HG02642 (cell line): ENCODE results near the gene MMAB.

ENCODE experiments used
- ATAC-seq: cut with Tn5 transposase; IDR thresholded peaks from one replicate; pipeline ENCODE4 v1.9.1; 2021; ENCODE audit warnings: mild to moderate bottlenecking; ENCODE audit not compliant: unreplicated experiment, poor library complexity

The MMAB gene

DNA sequence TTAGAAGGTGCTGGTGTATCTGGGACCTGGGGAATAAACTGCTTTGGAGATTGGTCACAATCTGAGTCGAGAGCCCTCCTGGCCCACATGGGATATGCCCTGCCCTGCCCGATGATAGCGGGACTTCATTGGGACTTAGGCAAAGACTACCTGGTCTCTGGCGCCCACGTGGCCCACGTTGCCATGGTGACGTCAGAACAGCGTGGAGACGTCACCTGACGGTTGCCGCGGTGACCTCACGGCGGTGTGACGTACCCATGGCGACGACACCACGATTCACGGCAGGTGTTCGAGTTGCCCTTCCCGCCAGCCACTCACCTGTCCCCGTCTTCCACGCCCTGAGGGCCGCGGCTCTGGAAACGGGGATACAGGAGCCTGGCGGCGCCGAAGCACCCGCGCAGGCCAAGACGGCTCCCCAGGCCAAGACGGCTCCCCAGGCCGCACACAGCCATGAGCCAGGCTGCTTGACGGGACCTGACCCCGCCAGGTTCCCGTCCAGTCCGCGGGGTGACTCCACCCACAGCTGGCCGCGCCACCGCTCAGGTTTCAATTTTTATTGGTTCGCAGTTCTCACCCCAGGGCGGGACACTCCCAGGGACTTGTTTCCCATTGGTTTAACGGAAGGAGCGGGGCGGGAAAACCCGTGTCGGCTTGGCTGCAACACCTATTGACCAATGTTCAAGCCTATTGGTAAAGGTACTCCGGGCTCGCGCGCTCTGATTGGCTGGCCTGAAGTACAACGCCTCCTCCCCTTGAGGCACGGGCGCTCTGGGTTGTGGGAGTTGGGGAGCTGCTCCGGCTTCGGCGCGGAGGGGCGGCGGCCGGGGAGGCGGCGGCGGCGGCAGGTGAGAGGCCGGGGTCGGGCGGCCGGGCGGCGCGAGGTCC, at the start of gene MMAB, which contains the start of gene MVK:
TSS of gene MMAB (minus strand) at position 476 of the 885 bp plus-strand sequence. CDS start at position 452, 24 bp downstream.
TSS of gene MVK (plus strand) at position 766 of the 885 bp plus-strand sequence. CDS start 1,029 bp downstream, outside the sequence.
- peak; percentile 96 for ATAC-seq

DNA sequence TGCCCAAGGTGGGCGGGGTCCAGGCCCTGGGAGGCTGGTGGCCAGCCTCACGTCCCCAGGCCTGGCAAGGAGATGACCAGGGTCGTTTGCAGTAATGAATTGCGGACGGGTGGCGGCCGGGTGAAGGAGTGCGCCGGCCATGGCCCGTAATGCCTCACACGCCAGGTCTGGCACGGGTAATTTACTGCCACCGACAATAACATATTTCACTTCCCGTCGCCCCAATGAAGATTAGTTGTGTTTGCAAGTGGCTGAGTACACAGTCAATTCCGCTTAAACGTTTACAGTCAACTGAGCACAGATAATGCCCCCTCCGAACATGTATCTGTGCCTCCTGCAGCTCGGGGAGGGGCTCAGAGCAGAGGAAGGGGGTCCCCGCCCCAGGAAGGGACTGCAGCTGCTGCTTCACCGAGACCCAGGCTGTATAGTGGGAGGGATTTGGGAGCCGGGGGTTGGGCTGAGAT, 48.6 kb upstream of the MMAB start:
- ATAC-seq = no peak

DNA sequence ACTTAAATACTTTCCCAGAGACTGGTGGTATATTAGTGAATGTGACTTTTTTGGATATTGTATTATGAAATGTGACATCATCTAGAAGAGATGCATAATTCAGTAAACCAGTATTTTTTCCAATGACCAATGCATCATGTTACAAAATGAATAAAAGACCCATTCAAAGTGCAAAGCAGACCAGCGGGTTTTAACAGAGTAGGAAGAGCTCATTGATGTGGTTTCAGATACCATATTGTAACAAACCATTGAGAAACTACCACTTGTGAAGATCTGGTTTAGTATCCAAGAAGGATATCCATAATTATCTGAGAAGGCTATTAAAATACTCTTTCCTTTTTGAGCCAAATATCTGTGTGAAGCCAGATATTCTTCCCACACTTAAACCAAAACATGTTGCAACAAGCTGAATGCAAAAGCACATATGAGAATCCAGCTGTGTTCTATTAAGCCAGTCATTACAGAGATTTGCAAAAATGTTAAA, 47.9 kb upstream of the MMAB start:
- no peak for ATAC-seq

DNA sequence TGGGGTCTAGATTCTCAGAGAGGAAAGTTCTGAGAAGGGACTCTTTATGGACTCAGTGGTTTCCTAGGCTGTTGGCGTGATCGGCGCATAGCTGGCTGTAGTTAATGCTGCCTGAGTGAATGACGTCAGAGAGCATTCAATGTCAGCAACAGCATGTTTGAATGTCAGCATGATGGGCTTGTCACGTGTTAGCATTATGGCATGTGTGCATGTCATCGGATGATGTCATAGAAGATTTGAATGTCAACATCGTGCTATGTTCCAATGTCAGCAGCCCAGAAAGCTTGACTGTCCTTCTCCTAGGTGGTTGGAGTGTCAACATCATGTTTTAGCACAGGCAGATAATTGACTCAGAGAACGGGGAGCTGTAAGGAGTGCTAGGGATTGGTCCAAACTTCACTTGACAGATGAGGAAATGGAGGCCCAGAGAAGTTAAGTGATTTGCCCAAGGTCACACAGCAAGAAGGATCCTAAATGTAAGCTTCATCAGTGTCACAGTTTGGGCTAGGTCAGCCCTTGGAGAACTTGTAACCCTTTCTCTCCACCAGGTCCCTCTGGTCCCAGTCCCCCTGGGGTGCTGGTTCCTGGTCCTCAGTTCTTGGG, 45.8 kb upstream of the MMAB start:
- no peak for ATAC-seq

DNA sequence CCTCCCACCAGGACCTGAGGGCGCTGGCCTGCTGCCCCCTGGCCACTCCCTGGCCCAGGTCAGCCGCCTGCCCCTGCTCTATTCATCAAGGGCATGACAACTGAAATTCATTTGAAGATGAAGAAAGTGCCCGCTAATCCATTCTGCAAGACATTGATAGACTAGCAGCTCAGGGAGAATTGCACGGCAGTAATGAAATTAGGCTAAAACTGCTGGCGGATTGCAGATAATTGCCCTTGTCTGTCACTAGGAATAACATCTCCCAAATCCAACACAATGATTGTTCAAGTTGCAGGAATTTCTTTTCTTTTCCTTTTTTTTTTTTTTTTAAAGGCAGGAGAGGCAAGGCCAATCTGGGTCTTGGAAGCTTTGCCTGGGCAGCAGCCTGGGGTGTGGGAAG, 44.8 kb upstream of the MMAB start:
- ATAC-seq = no peak

DNA sequence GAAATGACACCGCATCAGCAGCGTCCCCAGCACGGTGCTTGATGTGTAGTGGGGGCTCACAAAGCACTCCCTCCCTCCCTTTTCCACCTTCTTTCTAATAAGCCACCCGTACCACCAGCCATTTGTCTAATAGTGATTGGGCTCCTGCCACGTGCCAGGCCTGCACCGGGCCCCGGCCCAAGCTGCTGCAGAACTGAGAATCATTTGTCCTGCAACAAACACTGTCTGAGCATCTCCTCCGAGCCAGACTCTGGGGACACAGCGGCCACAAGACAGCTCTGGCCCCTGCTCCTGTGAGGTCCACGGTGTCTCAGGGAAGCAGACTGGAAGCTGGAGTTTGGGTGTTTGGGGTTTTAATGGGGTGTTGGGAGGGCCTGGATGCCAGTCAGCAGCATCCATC, 44.2 kb upstream of the MMAB start:
- ATAC-seq = no peak

DNA sequence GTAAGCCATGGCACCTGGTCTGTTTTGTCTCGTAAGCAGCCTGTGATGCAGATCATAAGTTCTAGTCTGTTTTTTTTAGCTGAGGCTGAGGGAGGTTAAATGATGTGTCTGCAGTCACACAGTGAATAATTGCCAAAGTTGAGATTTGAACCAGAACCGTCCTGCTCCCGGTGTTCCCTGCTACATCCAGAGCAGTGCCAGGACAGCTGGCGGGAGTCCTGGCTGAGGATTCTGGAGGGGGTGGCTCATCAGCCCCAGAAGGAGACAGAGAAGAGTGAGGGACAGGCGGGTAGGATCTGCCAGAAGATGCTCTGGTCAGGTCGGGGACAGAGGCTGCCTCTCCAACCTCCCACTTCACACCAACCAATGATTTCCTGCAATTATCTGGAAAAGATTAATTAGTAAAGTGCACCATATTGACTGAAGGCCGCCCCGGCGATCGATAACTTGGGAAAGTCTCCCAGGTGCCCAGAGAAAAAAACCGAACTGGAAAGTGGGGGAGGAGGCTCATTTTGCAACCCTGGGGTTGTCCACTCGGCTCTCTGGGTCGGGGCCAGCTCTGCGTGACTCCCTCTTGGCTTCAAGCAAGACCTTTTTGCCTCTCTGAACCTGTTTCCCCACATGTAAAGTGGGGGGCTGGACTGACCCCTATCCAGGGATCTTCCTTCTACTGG, 42.4 kb upstream of the MMAB start:
- no peak for ATAC-seq

DNA sequence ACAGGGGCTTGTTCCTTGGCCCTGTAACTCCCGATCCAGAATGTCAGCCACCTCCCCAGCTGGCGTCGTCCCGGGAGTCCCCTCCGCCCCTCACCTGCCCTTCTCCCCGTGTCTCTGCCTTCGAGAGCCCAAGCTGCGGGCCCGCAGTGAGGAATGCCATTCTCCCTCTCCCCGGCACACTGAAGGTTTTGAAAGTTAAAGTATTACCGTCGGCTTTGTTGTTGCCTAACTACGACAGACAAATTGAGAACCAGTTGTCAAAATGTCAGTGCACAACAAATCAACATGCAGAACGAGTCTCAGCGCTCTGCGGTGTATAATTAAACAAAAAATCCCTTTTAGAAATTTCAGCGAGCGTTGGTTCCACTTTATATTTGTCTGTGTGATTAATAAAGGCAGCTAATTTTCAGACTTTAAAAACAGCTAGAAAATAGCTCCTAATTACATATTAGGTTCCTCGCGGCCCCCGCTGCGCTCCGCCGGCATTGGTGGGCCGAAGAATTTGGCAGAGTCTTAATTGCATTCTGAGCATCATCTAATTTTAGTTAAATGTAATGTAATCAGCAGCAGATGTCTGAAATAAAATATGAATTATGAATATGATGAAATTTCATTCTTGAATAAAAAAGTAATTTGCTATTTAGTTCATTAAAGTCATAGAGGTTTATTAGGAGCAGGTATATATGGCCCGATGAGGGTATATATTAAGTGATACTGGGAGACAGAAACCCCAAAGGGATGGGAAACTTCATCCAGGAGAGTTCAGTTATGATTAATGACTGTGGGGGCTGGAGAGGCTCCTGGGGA, 40.5 kb upstream of the MMAB start:
- no peak for ATAC-seq

DNA sequence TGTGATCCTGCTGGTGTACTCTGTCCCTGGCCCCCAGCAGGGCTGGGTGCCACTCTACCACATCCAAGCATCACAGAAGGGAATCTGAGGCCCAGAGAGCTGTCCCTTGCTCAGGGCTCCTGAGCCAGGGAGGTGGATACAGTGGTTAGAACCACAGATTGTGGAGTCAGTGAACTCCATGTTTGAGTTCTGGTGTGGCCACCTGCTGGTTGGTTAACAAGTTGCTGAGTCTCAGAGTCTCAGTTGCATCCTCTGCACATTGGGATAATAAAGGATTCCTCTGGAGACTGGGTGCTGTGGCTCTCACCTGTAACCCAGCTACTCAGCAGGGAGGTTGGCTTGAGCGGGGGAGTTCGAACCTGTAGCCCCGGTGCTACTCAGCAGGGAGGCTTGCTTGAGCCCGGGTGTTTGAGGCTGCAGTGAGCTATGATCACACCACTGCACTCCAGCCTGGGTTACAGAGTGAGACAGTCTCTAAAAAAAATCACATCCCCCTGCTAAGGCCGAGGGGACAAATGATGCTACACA, 39.7 kb upstream of the MMAB start:
- no peak for ATAC-seq

DNA sequence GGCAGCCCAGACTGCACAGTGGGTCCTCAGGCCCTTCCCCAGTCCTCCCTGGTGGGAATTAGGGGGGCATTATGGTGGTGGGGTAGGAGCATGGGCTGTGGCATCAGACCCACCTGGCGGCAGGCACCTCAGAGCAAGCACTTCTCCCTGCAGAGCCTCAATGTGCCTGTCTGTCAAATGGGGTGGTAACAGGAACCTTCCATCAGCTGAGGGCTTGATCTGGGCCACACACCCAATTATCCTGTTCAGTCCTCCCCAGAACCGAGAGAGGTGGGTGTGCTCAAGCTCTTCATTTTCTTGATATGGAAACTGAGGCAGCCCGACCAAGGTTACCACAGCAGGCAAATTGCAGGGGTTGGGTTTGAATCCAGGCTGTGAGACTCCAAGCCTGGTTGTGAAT, 38.7 kb upstream of the MMAB start:
- no peak for ATAC-seq

DNA sequence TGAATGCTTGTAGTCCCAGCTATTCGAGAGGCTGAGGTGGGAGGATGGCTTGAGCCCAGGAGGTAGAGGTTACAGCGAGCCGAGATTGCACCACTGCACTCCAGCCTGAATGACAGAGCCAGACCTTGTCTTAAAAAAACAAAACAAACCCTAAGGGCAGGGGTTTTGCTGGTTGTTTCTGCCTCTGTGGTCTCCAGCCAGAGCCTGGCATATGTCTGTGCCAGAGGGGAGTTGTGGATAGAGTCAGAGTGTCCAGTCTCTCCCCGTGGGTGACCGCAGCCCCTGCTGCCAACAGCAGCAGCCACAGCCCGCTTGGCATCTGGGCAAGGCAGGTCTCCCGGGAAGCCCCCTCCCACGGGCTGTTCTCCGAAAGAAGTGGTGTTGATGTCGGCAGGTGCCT, 37.9 kb upstream of the MMAB start:
- no peak for ATAC-seq

DNA sequence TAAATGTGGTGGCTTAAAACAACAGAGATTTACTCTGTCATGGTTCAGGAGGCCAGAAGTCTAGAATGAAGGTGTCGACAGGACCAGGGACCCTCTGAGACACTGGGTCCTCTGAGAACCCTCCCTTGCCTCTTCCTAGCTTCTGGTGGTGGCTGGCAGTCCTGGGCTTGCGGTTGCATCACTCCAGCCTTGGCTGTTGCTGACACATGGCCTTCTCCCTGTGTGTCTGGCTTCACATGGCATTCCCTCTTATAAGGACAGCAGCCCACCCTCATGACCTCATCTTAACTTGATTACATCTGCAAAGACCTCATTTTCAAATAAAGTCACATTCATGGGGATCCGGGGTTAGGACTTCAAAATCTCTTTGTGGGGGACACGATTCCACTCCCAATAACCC, 37.2 kb upstream of the MMAB start:
- no peak for ATAC-seq

DNA sequence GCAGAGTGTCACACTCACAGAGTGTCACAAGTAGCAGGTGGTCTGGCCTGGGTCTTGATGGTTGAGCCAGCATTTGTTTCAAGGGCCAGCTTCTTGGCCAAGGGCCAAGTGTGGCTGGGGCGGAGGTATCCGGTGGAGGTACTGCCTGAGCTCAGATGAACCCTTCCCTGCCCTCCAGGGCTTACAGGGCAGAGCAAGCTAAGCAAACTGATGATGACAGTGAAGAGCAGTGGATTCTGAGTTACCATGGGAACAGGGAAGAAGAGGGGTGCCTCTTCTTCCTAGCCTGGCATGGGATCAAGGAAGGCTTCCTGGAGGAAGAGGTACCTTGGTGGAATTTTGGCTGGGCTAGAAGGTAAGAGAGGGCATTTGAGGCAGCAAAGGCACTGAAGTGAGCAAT, 36.0 kb upstream of the MMAB start:
- ATAC-seq = no peak

DNA sequence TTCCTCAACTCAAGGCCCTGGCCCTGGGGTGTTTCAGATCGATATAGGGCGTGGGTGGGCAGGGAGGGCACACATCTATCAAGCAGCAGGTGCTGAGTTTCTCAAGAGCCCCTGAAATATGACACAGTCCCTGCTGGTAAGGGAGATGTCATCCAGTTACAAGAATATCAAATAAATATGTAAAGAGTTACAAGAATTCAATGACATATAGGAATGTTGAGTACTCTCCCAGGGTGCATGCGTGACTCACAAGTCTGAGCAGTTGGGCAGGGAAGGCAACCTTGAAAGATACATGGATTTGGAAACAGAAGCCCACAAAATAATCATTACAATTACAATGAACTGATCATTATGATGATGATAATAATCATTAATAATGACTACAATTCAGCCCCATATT, 35.5 kb upstream of the MMAB start:
- ATAC-seq = no peak

DNA sequence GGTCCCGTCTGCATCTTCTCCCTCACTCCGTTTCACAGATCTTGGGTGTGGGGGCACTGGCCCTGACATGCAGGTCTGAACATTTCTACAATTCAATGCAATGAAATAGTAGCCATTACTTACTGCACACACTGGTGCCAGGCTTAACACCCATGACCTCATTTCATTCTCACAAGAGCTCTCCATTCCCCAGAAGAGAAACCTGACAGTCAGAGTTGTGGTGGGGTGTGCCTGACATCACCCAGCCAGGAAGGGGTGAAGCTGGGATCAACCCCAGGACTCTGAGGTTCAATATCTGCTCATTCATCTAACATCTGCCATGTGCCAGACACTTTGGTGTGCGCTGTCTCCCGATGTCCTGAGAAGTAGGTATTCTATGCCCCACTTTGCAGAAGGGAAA, 35.0 kb upstream of the MMAB start:
- no peak for ATAC-seq

DNA sequence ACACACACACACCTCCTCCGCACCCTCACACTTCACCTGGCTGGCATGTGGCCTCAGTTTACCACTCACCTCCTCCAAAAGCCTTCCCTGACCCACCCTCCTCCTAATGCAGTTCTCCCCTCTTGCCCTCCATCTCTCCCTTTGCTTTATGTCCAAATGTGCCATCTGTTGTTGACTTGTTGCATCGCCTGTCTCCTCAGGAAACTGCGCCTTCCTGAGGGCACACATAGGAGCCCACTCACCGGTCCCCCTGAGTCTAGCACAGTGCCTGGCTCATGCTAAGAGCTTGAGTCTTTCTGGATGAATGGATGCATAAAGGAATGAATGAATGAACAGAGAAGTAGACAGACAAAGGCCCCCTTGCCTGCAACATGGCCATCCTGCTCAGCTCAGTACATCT, 34.3 kb upstream of the MMAB start:
- ATAC-seq = no peak

DNA sequence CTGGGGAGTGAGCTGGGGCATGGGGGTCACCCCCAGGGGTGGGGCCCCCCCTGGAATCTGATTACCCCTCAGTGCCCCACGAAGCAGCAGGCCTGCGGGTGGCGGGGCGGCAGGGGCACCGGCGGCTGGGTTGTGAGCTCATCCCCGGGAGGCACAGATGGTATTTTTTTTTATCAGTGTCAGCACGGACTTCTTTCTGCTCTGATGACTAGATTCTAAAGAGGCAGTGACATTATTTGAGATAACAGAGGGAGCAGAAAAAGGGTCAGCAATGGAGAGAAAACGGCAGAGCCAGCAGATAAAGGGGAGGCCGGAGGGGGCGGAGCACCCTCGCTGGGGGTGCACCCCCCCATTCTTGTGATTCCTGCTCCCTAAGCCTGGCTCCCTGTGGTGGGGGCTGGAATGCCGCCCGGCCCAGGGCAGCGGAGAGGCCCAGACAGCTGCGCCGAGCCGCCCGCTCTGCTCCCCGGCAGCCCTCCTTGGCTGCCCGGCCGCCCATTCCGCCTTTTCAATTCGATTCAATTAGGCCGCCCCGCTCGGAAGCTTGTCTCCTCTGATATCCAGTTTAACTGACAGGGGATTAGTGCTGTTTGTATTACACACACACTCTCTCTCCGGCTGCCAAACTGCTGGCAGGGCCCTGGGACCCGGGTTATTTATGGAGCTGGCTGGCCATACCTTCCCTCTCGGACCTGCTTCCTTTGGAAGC, 33.2 kb upstream of the MMAB start:
- no peak for ATAC-seq

DNA sequence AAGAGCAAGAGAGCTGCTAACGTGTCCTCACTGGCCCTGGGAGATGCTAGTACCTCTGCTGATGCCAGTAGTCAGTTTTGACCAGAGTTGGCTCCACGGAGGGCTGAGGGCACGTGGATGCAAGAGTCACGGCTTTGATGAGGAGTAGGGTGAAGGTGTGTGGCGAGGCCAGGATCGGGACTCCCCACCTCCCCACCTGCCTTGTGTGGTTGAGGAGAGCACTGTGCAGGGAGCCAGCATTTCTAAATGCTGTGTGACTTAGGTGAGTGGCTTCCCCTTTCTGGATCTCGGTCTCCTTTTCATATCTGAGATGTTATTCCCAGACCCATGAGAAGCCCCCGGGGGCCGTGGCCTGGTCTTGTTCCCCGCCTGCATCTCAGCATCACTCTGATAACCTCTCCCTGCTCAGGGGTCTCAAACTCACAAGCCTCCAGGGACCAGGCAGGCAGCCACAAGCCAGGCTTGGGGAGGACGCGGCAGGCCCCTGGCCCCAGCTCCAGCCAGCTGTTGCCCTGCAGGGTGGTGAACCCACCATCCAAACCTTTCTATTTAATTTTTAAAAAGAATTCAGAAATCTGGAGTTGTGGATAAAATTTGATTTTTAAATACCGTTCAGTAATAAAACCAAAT, 32.4 kb upstream of the MMAB start:
- no peak for ATAC-seq

DNA sequence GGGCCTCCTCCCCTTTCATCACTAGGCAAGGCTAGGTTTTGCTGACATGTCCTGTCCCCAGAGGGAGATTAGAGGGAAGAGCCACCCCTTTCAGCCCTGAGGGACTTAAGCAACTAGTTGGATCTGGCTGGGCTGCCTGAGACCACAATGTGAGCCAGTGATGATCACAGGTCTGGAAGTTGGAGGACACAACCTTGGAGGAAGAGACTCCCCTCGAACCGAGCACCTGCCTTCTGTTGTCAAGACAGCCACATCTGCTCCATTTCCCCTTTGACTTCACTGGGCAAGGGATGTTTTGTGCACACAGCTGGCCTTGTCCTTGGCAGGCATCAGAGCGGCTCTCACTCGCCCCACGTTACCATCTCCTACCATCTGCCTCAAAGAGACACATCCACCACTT, 31.7 kb upstream of the MMAB start:
- ATAC-seq = no peak
